ENCODE results near the gene EIF4E2. TPM values are rescaled to one million over a fixed set of nuclear protein-coding genes. Genes with fewer than 3 reads are reported as not detected.
A peak's percentile ranks its signal among the peaks of the same experiment; 100 is the strongest.

The EIF4E2 gene
- total RNA-seq (10 to 100 TPM; 45.9 to 46.0 TPM), total RNA-seq (43.3 to 105 (median 79.3) reads per million in 172 experiments)
- polyA plus RNA-seq (2013, experiment 1 of 2), result 66.2 TPM
- 57.1 TPM for polyA plus RNA-seq (2013, experiment 2 of 2)

GRCh38 chr2:232550354-232551249 is at the start of gene EIF4E2, which contains the start of gene TIGD1:
TSS of gene EIF4E2 (plus strand) at chr2:232550689. CDS start at chr2:232550725, 36 bp downstream.
TSS of gene TIGD1 (minus strand) at chr2:232550557. CDS start at chr2:232549882, 675 bp downstream.
- Histone ChIP-seq H3K27ac (ENCODE audit: low read depth in 1 of 2, low read length in 2 of 2) (peak within 1 kb of the TSS; percentile 91 to 95), H3K4me1 (ENCODE audit: insufficient read depth, low read length) (peaks cover 59% of the 10 kb centered on the region), H3K36me3 (ENCODE audit: insufficient read depth, low read length) (peaks cover 30% of the 10 kb centered on the region), H3K27me3 (ENCODE audit: control insufficient read depth in 1 of 2, insufficient read depth in 2 of 2, low read length in 2 of 2) (no peaks in the 10 kb centered on the region), H3K4me3 (ENCODE audit: low read length) (peak within 1 kb of the TSS; percentile 99), H3K9me3 (ENCODE audit: control insufficient read depth in 1 of 2, insufficient read depth in 1 of 2, low read length in 2 of 2) (peaks cover 0 to 4% of the 10 kb centered on the region in 2 experiments)
- Mint-ChIP-seq H3K9me3 (peaks cover 5% of the 10 kb centered on the region), H3K27me3 (no peaks in the 10 kb centered on the region), H3K4me1 (ENCODE audit: low read depth) (peaks cover 85% of the 10 kb centered on the region), H3K36me3 (ENCODE audit: low read depth) (peaks cover 78% of the 10 kb centered on the region), H3K4me3 (peak within 1 kb of the TSS; percentile 98), H3K27ac (peak within 1 kb of the TSS; percentile 97)
- CTCF ChIA-PET, result interaction anchor here (1.5 kb wide), 1 partner anchor 29 kb away, joined by 4 read pairs; no protein-coding TSS in a partner anchor
- POLR2A ChIA-PET, result interaction anchor here (0.5 to 1.5 kb wide), 22 partner anchors 11 to 1087 kb away, joined by 3 to 11 read pairs (median 3); partner anchors contain the start of genes ATG16L1, INPP5D, NCL and PDE6D
- TF ChIP-seq CTCF (IDR thresholded peaks at IDR 0.05), result peak; percentile 62
- intact Hi-C loops (cut with DNase I, micrococcal nuclease), result loop anchor here in 1 of 2 experiments (2.0 to 5.0 kb wide), 2 partner anchors 588 to 764 kb away; partner anchors contain the start of genes COPS7B and DIS3L2
- DNase-seq (peak; percentile 85 to 95 (median 90)), ATAC-seq (ENCODE audit: poor library complexity) (peak; percentile 83)

DNA sequence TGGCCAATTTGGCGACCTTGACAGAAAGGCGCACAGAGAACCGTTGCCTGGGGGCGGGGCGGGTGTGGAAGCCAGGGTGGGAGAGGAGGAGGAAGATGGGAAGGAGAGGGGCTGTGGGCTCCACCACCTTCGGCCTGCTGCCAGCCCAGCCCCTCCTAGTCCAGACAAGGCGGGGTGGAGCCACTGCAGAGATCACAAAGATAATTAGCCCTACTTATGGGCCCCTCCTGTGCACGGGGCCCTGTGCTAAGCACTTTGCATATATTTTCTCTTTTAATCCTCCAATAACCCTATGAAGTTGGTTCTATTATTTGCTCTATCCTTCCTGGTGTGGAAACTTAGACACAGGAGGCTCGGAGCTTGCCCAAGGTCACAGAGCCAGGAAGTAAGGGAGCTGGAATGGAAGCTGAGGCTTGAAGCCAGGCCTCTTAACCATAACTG is 49.1 kb upstream of the EIF4E2 start:
- H3K4me3 Mint-ChIP-seq, result no peak overlapping the region

More for the DNA sequence above, 49.1 kb upstream of the EIF4E2 start:
- Histone ChIP-seq H3K27me3 (ENCODE audit: control insufficient read depth in 1 of 2, insufficient read depth in 2 of 2, low read length in 2 of 2) (peaks cover 28 to 42% of the 10 kb centered on the region in 2 experiments), H3K4me3 (ENCODE audit: low read length) (no peak overlapping the region), H3K27ac (ENCODE audit: low read depth in 1 of 2, low read length in 2 of 2) (no peak overlapping the region), H3K36me3 (ENCODE audit: insufficient read depth, low read length) (no peaks in the 10 kb centered on the region), H3K9me3 (ENCODE audit: control insufficient read depth in 1 of 2, insufficient read depth in 1 of 2, low read length in 2 of 2) (peaks cover 0 to 4% of the 10 kb centered on the region in 2 experiments), H3K4me1 (ENCODE audit: insufficient read depth, low read length) (peaks cover 12% of the 10 kb centered on the region)
- intact Hi-C loops (cut with DNase I, micrococcal nuclease), result no loop called here
- ATAC-seq (ENCODE audit: poor library complexity) (no peak), DNase-seq (no peak)
- Mint-ChIP-seq H3K27me3 (peaks cover 66% of the 10 kb centered on the region), H3K4me1 (ENCODE audit: low read depth) (peaks cover 13% of the 10 kb centered on the region), H3K27ac (no peak overlapping the region), H3K36me3 (ENCODE audit: low read depth) (no peaks in the 10 kb centered on the region), H3K9me3 (no peaks in the 10 kb centered on the region)
- ChIA-PET CTCF (no interaction called here), POLR2A (no interaction called here)
- no peak for TF ChIP-seq CTCF (IDR thresholded peaks at IDR 0.05)
